H54 (cell line): Measurements from ENCODE around the gene PRSS23.

Experiments
- DNase-seq: peaks from one replicate; pipeline ENCODE4 v3.0.0; 2011; ENCODE audit warnings: low spot score, mixed read lengths; ENCODE audit not compliant: insufficient read length
- FAIRE-seq: peaks from 3 replicates; lab custom pipeline; 2011; peaks lifted over from hg19 to GRCh38; lab: Jason Lieb, UNC
- POLR2A ChIP-seq: IDR thresholded peaks from 2 replicates; pipeline ENCODE4 v1.6.1; 2011; ENCODE audit warnings: low read depth, mild to moderate bottlenecking, low read length

Gene PRSS23

GRCh38 chr11:86775361-86775760, 25.0 kb upstream of the PRSS23 start:
- FAIRE-seq (no peak), DNase-seq (no peak)
- no peak for TF ChIP-seq POLR2A

- no peak for TF ChIP-seq POLR2A
- FAIRE-seq (no peak), DNase-seq (no peak)
These were observed 18.8 kb upstream of the PRSS23 start for GRCh38 chr11:86781546-86781945.

GRCh38 chr11:86782742-86783141, 17.6 kb upstream of the PRSS23 start:
- no peak for TF ChIP-seq POLR2A
- FAIRE-seq = no peak
- DNase-seq = no peak

- TF ChIP-seq POLR2A = no peak
- no peak for DNase-seq
- no peak for FAIRE-seq
These were observed 16.7 kb upstream of the PRSS23 start for GRCh38 chr11:86783661-86784060.

GRCh38 chr11:86784241-86784681, 16.1 kb upstream of the PRSS23 start:
- FAIRE-seq (no peak), DNase-seq (no peak)
- no peak for TF ChIP-seq POLR2A

- FAIRE-seq (no peak), DNase-seq (no peak)
- no peak for TF ChIP-seq POLR2A
These were observed 14.8 kb upstream of the PRSS23 start for GRCh38 chr11:86785576-86785975.

- DNase-seq (no peak), FAIRE-seq (no peak)
- no peak for TF ChIP-seq POLR2A
These were observed 13.3 kb upstream of the PRSS23 start for GRCh38 chr11:86787018-86787536.

GRCh38 chr11:86787656-86788055, 12.7 kb upstream of the PRSS23 start:
- no peak for TF ChIP-seq POLR2A
- no peak for DNase-seq
- FAIRE-seq = no peak

GRCh38 chr11:86790195-86790725, 10.1 kb upstream of the PRSS23 start:
- no peak for FAIRE-seq
- no peak for DNase-seq
- no peak for TF ChIP-seq POLR2A

GRCh38 chr11:86790867-86791849, 9.2 kb upstream of the PRSS23 start:
- FAIRE-seq = no peak
- no peak for DNase-seq
- no peak for TF ChIP-seq POLR2A

- DNase-seq (no peak), FAIRE-seq (no peak)
- TF ChIP-seq POLR2A = no peak
These were observed 8.2 kb upstream of the PRSS23 start for GRCh38 chr11:86792150-86792549.

- TF ChIP-seq POLR2A = no peak
- no peak for FAIRE-seq
- DNase-seq = no peak
These were observed 7.0 kb upstream of the PRSS23 start for GRCh38 chr11:86793307-86793706.

GRCh38 chr11:86795511-86795910, 4.8 kb upstream of the PRSS23 start:
- no peak for FAIRE-seq
- no peak for DNase-seq

GRCh38 chr11:86795949-86796348, 4.4 kb upstream of the PRSS23 start:
- no peak for FAIRE-seq
- no peak for DNase-seq
- TF ChIP-seq POLR2A = no peak

More at GRCh38 chr11:86795511-86795910, 4.8 kb upstream of the PRSS23 start:
- no peak for TF ChIP-seq POLR2A
